ENCODE measurements around the gene MYOCOS.

The MYOCOS gene

GRCh38 chr1:171641076-171641864 lies 19.2 kb downstream of the MYOCOS start:
- DNase-seq (ENCODE audit: extremely low read depth, low read depth), result no peak
- TF ChIP-seq, protein P1, sequence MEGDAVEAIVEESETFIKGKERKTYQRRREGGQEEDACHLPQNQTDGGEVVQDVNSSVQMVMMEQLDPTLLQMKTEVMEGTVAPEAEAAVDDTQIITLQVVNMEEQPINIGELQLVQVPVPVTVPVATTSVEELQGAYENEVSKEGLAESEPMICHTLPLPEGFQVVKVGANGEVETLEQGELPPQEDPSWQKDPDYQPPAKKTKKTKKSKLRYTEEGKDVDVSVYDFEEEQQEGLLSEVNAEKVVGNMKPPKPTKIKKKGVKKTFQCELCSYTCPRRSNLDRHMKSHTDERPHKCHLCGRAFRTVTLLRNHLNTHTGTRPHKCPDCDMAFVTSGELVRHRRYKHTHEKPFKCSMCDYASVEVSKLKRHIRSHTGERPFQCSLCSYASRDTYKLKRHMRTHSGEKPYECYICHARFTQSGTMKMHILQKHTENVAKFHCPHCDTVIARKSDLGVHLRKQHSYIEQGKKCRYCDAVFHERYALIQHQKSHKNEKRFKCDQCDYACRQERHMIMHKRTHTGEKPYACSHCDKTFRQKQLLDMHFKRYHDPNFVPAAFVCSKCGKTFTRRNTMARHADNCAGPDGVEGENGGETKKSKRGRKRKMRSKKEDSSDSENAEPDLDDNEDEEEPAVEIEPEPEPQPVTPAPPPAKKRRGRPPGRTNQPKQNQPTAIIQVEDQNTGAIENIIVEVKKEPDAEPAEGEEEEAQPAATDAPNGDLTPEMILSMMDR (IDR thresholded peaks at IDR 0.05; ENCODE audit: low read depth, low read length), result no peak

DNA sequence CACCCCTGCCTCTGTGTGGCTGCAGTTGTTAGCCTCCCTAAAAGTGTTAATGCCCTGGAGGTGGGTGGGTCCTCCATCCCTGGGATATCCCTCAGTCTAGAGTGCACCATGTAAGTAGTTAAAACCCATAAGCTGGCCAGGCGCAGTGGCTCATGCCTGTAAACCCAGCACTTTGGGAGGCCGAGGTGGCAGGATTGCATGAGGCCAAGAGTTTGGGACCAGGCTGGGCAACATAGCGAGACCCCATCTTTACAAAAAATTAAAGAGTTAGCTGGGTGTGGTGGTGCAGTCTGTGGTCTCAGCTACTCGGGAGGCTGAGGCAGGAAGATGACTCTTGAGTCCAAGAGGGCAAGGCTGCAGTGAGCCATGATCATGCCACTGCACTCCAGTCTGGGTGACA lies 20.2 kb downstream of the MYOCOS start:
- TF ChIP-seq, protein P1 (IDR thresholded peaks at IDR 0.05; ENCODE audit: low read depth, low read length), result no peak
- DNase-seq (ENCODE audit: extremely low read depth, low read depth), result no peak

GRCh38 chr1:171643156-171643555 lies 21.1 kb downstream of the MYOCOS start:
- DNase-seq (ENCODE audit: extremely low read depth, low read depth), result no peak
- TF ChIP-seq, protein P1 (IDR thresholded peaks at IDR 0.05; ENCODE audit: low read depth, low read length), result no peak

GRCh38 chr1:171644805-171645483 lies 22.9 kb downstream of the MYOCOS start:
- TF ChIP-seq, protein P1 (IDR thresholded peaks at IDR 0.05; ENCODE audit: low read depth, low read length), result peak; percentile 89
- peak; percentile 65 for DNase-seq (ENCODE audit: extremely low read depth, low read depth)

GRCh38 chr1:171645553-171646248 lies 23.7 kb downstream of the MYOCOS start:
- DNase-seq (ENCODE audit: extremely low read depth, low read depth), result peak; percentile 62
- TF ChIP-seq, protein P1 (IDR thresholded peaks at IDR 0.05; ENCODE audit: low read depth, low read length), result no peak

- TF ChIP-seq, protein P1 (IDR thresholded peaks at IDR 0.05; ENCODE audit: low read depth, low read length), result no peak
- no peak for DNase-seq (ENCODE audit: extremely low read depth, low read depth)
These were observed 24.2 kb downstream of the MYOCOS start for GRCh38 chr1:171646249-171646560.

Data from AG09319 (cell line).